Natural killer cell (primary cell): ENCODE measurements around the gene KLK8. TPM values are rescaled to one million over a fixed set of nuclear protein-coding genes. Genes with fewer than 3 reads are reported as not detected.

ENCODE experiments used
- ATAC-seq, 3 donors: fragments of 150-1000 bp in 2 of 3; fragments of 200-7000 bp in 1 of 3; cut with Tn5 transposase; 1 replicate in 1 of 3; 2 replicates in 2 of 3; pipeline ENCODE4 v1.10.0; 2021; ENCODE audit warnings: mild to moderate bottlenecking in 2 of 3, moderate library complexity in 2 of 3
- DNase-seq, 2 donors: peaks; one replicate each; pipeline versions ENCODE4 v3.0.0 to v3.0.0-alpha.2; 2013 to 2021; ENCODE audit warnings: mixed read lengths in 1 of 2
- H3K27ac ChIP-seq: one replicate; pipeline ENCODE4 v1.5.1; 2013; ENCODE audit warnings: mild to moderate bottlenecking, low read length
- H3K27me3 ChIP-seq: one replicate; pipeline ENCODE4 v1.6.1; 2013; ENCODE audit warnings: low read length; ENCODE audit not compliant: control insufficient read depth, insufficient read depth
- H3K36me3 ChIP-seq: one replicate; pipeline ENCODE4 v1.6.1; 2013; ENCODE audit warnings: low read length; ENCODE audit not compliant: control insufficient read depth, insufficient read depth
- H3K4me1 ChIP-seq: one replicate; pipeline ENCODE4 v1.6.1; 2013; ENCODE audit warnings: low read length; ENCODE audit not compliant: control insufficient read depth, insufficient read depth
- H3K4me3 ChIP-seq: one replicate; pipeline ENCODE4 v1.5.1; 2013; ENCODE audit warnings: low read length
- H3K9me3 ChIP-seq: one replicate; pipeline ENCODE4 v1.6.1; 2013; ENCODE audit warnings: low read length; ENCODE audit not compliant: control insufficient read depth, insufficient read depth
- H3K27ac Mint-ChIP-seq, 2 donors: one replicate each; pipeline ENCODE4 v1.8.0; 2022; ENCODE audit warnings: mild to moderate bottlenecking in 2 of 2, mixed read lengths in 2 of 2, moderate library complexity in 1 of 2
- H3K27me3 Mint-ChIP-seq, 2 donors: one replicate each; pipeline ENCODE4 v1.8.0; 2022; ENCODE audit warnings: low read depth in 2 of 2, mixed read lengths in 2 of 2
- H3K36me3 Mint-ChIP-seq: one replicate; pipeline ENCODE4 v1.8.0; 2022; ENCODE audit warnings: mixed read lengths
- H3K4me1 Mint-ChIP-seq, 2 donors: one replicate each; pipeline ENCODE4 v1.8.0; 2022; ENCODE audit warnings: mixed read lengths in 2 of 2
- H3K4me3 Mint-ChIP-seq: one replicate; pipeline ENCODE4 v1.8.0; 2022; ENCODE audit warnings: mild to moderate bottlenecking, moderate library complexity, mixed read lengths
- H3K9me3 Mint-ChIP-seq, 2 donors: one replicate each; pipeline ENCODE4 v1.8.0; 2022; ENCODE audit warnings: mixed read lengths in 2 of 2
- CTCF ChIP-seq: fragments of 200-600 bp; IDR thresholded peaks from one replicate; pipeline ENCODE4 v1.8.0; 2022; ENCODE audit warnings: antibody characterized with exemption
- WGBS: methylation state at CpG from one replicate; pipeline ENCODE4 v1.1.7; 2013; ENCODE audit warnings: missing lambda C conversion rate; ENCODE audit not compliant: insufficient coverage; 5-methylcytosine and 5-hydroxymethylcytosine counted together
- intact Hi-C: fragments of 100-400 bp; cut with micrococcal nuclease; formaldehyde crosslinking; loops from one replicate; pipeline ENCODE4 v1.14.2; 2022
- total RNA-seq, 4 donors: library from RNA; stranded (reverse); fragments of 120-200 nt in 1 of 4; gene quantifications; one replicate each; pipeline versions ENCODE4 v1.2.3 to v1.2.4, GENCODE V29; 2013 to 2022

KLK8 gene
- total RNA-seq, 3 donors from 2014 or later (not counting 1 experiment from before 2014, with no cell fraction given), result not detected

GRCh38 chr19:51002542-51003311, 1.3 kb upstream of the KLK8 start:
- no peak for TF ChIP-seq CTCF
- Mint-ChIP-seq H3K36me3 (no peaks in the 10 kb centered on the region), H3K4me3 (no peak overlapping the region), H3K27ac (peak overlapping the region in 1 of 2 donors; percentile 33), H3K9me3 (no peaks in the 10 kb centered on the region), H3K4me1 (peaks cover 0 to 6% of the 10 kb centered on the region in 2 donors), H3K27me3 (peaks cover 44 to 45% of the 10 kb centered on the region in 2 donors)
- Histone ChIP-seq H3K27ac (no peak overlapping the region), H3K4me1 (no peaks in the 10 kb centered on the region), H3K27me3 (peaks cover 5% of the 10 kb centered on the region), H3K4me3 (no peak overlapping the region), H3K9me3 (no peaks in the 10 kb centered on the region), H3K36me3 (no peaks in the 10 kb centered on the region)
- ATAC-seq (peak; percentile 17 to 81 (median 77)), DNase-seq (no peak)
- WGBS, result 74% methylated on average over 42 of the region's 42 CpGs
- intact Hi-C loops, result no loop called here

- peaks cover 40 to 45% of the 10 kb centered on the region in 2 donors for H3K27me3 Mint-ChIP-seq
- H3K27ac ChIP-seq, result no peak overlapping the region
- intact Hi-C loops, result no loop called here
- H3K4me3 Mint-ChIP-seq, result no peak overlapping the region
- ATAC-seq, result no peak
- TF ChIP-seq CTCF, result no peak
- no peaks in the 10 kb centered on the region for H3K36me3 ChIP-seq
- no peaks in the 10 kb centered on the region for H3K9me3 ChIP-seq
- peaks cover 0 to 6% of the 10 kb centered on the region in 2 donors for H3K4me1 Mint-ChIP-seq
- H3K27me3 ChIP-seq, result peaks cover 5% of the 10 kb centered on the region
- H3K27ac Mint-ChIP-seq, result peak overlapping the region in 1 of 2 donors; percentile 33
- no peak for DNase-seq
- no peaks in the 10 kb centered on the region for H3K9me3 Mint-ChIP-seq
- no peaks in the 10 kb centered on the region for H3K4me1 ChIP-seq
- H3K36me3 Mint-ChIP-seq, result no peaks in the 10 kb centered on the region
- H3K4me3 ChIP-seq, result no peak overlapping the region
- whole genome bisulfite sequencing, result 66% methylated on average over 12 of the region's 12 CpGs
Measured at GRCh38 chr19:51002089-51002532, 707 bp upstream of the KLK8 start.

GRCh38 chr19:51000981-51001380, 423 bp downstream of the KLK8 start:
- H3K4me3 Mint-ChIP-seq, result no peak overlapping the region
- Histone ChIP-seq H3K4me3 (no peak overlapping the region), H3K9me3 (no peaks in the 10 kb centered on the region), H3K4me1 (no peaks in the 10 kb centered on the region), H3K36me3 (no peaks in the 10 kb centered on the region), H3K27ac (no peak overlapping the region), H3K27me3 (peaks cover 5% of the 10 kb centered on the region)
- ATAC-seq (no peak), DNase-seq (no peak)
- TF ChIP-seq CTCF, result no peak
- no peaks in the 10 kb centered on the region for H3K36me3 Mint-ChIP-seq
- WGBS, result 46% methylated on average over 16 of the region's 16 CpGs
- no peaks in the 10 kb centered on the region for H3K9me3 Mint-ChIP-seq
- no peak overlapping the region for H3K27ac Mint-ChIP-seq
- peaks cover 35 to 45% of the 10 kb centered on the region in 2 donors for H3K27me3 Mint-ChIP-seq
- H3K4me1 Mint-ChIP-seq, result peaks cover 0 to 6% of the 10 kb centered on the region in 2 donors
- intact Hi-C loops, result no loop called here
